Cardiac muscle cell (in vitro differentiated cells and primary cell): ENCODE data around the gene PSD2. TPM values are rescaled to one million over a fixed set of nuclear protein-coding genes. Genes with fewer than 3 reads are reported as not detected.

Experiments used
- DNase-seq, 2 donors: peaks; one replicate each; pipeline versions ENCODE4 v3.0.0 to v3.0.0-alpha.2; 2010 to 2017; ENCODE audit warnings: low read depth in 1 of 2, low spot score in 1 of 2
- H3K27ac ChIP-seq: fragments of 200-600 bp; sonication (generic); 2 replicates; pipeline ENCODE4 v1.5.1; 2016
- H3K27me3 ChIP-seq: fragments of 200-600 bp; sonication (generic); 2 replicates; pipeline ENCODE4 v1.6.0; 2016; ENCODE audit warnings: control low read depth
- H3K36me3 ChIP-seq: fragments of 200-600 bp; sonication (generic); 2 replicates; pipeline ENCODE4 v1.5.1; 2016; ENCODE audit warnings: control low read depth
- H3K4me1 ChIP-seq: fragments of 200-600 bp; sonication (generic); 2 replicates; pipeline ENCODE4 v1.8.1; 2017; ENCODE audit warnings: low read depth, mild to moderate bottlenecking, mixed run types
- H3K4me3 ChIP-seq: fragments of 200-600 bp; sonication (generic); 2 replicates; pipeline ENCODE4 v1.5.1; 2016; ENCODE audit warnings: mild to moderate bottlenecking
- H3K9me3 ChIP-seq: fragments of 200-600 bp; sonication (generic); 2 replicates; pipeline ENCODE4 v1.5.1; 2017; ENCODE audit warnings: low read depth, mild to moderate bottlenecking, control low read depth
- polyA plus RNA-seq: library from polyadenylated mRNA; unstranded; fragments of >200 nt; fragmentation: Nextera tagmentation; extraction: Ambion mirVana; gene quantifications from 2 replicates; pipeline ENCODE4 v1.2.1, GENCODE V29; 2016
- total RNA-seq: library from RNA; depleted of rRNA; stranded (reverse); fragments of >200 nt; gene quantifications from 2 replicates; pipeline ENCODE4 v1.2.3, GENCODE V29; 2016
- TF ChIP-seq, protein P1 (sequence below): IDR thresholded peaks from 2 replicates; pipeline ENCODE4 v1.5.1; 2012; ENCODE audit warnings: low read depth, mild to moderate bottlenecking, low read length

The PSD2 gene
- total and polyA plus RNA-seq, 2 experiments from 2014 or later: 0.04 to 0.48 TPM

DNA sequence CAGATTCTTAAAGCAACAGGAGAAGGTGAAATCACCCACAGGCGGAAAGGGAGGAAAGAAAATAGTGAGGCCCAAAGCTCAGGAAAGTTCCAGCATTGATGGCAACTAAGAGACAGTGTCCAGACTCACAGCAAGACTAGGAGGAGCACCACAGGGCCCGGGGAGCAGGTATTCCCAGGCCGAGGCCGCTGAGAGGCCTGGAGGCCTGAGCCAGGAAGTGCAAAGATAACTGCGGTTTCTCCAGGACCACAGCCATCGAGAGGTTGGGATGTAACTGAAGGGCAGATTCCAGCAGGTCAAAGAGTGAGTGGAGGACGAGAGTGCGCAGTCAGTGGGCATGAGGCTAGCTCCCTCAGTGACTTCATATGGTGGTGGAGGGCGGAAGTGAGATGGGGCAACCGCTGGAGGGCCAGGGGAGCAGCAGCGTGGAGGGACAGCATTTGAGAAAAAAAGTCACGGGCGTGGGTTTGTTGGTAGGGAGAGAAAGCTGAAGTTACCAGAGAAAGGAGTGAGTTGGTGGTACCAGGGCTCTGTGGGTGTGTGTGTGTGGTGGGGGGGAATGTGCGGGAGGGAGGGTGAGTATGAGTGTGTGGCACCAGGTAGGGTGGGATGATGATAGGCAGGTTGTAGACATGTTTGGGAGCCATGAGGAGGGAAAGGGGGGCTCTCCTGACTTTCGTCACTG lies 89.7 kb downstream of the PSD2 start:
- no peaks in the 10 kb centered on the region for H3K36me3 ChIP-seq
- no peak overlapping the region for H3K4me3 ChIP-seq
- no peaks in the 10 kb centered on the region for H3K9me3 ChIP-seq
- no peak for DNase-seq
- H3K27me3 ChIP-seq: no peaks in the 10 kb centered on the region
- no peak overlapping the region for H3K27ac ChIP-seq
- peaks cover 16% of the 10 kb centered on the region for H3K4me1 ChIP-seq
- TF ChIP-seq, protein P1, sequence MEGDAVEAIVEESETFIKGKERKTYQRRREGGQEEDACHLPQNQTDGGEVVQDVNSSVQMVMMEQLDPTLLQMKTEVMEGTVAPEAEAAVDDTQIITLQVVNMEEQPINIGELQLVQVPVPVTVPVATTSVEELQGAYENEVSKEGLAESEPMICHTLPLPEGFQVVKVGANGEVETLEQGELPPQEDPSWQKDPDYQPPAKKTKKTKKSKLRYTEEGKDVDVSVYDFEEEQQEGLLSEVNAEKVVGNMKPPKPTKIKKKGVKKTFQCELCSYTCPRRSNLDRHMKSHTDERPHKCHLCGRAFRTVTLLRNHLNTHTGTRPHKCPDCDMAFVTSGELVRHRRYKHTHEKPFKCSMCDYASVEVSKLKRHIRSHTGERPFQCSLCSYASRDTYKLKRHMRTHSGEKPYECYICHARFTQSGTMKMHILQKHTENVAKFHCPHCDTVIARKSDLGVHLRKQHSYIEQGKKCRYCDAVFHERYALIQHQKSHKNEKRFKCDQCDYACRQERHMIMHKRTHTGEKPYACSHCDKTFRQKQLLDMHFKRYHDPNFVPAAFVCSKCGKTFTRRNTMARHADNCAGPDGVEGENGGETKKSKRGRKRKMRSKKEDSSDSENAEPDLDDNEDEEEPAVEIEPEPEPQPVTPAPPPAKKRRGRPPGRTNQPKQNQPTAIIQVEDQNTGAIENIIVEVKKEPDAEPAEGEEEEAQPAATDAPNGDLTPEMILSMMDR: no peak

DNA sequence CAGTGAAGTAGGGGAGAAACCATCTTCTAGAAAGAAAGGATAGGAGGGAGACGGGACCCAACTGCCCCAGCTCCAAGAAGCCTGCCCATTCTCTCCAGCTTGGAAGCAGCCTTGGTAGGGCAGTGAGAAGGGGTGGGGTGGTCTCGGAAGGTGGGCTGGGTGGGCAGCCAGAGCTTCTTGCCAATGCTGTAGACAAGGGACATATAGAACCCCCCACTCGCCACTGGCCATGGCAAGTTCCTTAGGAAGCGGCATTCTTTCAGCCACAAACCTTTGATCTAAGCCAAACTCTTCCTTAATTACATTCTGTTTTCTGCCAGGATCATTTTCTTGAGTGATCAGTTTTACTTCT lies 90.2 kb downstream of the PSD2 start:
- DNase-seq: no peak
- Histone ChIP-seq H3K27me3 (no peaks in the 10 kb centered on the region), H3K36me3 (no peaks in the 10 kb centered on the region), H3K4me3 (no peak overlapping the region), H3K4me1 (peaks cover 11% of the 10 kb centered on the region), H3K9me3 (no peaks in the 10 kb centered on the region), H3K27ac (no peak overlapping the region)
- TF ChIP-seq, protein P1: no peak

DNA sequence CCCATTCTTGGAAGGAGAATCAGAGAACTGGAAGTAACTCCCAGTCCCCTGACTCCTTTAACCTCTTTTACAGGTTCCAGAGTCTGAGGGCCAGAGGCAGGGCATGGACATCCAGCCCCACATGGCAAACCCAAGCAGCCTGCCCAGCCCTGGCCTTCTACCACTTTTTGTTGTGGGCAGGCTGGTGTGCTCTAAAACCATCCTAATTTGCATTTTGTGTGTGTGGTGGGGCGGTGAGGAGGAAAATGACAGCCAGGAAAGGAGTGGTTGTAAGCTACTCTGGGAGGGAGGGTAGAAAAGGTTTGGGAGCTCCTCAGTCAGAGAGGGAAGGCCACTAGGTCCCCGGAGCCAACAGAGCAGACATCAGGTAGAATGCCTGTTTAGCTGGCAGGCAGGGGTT lies 90.6 kb downstream of the PSD2 start:
- TF ChIP-seq, protein P1: no peak
- no peak for DNase-seq
- no peaks in the 10 kb centered on the region for H3K36me3 ChIP-seq
- H3K4me1 ChIP-seq: peaks cover 7% of the 10 kb centered on the region
- no peak overlapping the region for H3K4me3 ChIP-seq
- H3K9me3 ChIP-seq: no peaks in the 10 kb centered on the region
- no peaks in the 10 kb centered on the region for H3K27me3 ChIP-seq
- no peak overlapping the region for H3K27ac ChIP-seq

DNA sequence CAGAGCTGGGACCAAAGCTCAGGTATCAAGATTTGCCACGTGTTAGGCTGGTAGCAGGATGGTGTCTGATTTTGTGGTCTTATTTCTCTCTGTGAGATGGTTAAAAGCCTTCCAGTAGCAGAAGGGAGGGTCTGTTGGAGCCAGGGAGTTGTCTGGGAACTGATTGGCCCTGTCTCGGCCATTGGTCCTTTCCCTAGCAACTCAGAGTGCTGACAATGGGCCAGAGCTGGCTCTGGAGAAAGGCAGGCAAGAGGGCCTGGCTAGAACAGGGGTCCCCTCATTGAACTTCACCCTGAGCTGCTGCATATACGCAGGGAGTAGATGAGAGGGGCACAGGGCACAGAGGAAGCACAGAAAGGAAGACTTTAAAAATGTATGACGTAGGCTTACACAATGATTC lies 92.8 kb downstream of the PSD2 start:
- DNase-seq: no peak
- TF ChIP-seq, protein P1: no peak

DNA sequence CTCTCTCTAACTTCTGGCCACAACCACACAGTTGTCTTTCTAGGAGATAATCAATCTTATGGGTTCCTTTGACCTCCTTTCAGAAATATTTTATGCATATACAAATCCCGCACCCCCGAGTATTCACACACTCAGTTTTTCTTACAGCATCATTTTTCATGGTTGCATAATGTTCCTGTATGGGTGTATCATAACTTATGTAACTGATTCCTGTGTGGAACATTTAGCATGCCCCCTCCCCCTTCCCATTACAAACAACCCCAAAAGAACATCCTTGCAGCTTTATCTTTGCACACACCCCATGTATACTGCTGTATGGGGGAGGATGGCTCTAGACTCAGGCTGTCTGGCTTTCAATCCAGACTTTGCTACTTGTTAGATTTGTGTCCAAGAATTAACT lies 93.8 kb downstream of the PSD2 start:
- no peak overlapping the region for H3K27ac ChIP-seq
- no peaks in the 10 kb centered on the region for H3K27me3 ChIP-seq
- no peaks in the 10 kb centered on the region for H3K9me3 ChIP-seq
- peaks cover 10% of the 10 kb centered on the region for H3K4me1 ChIP-seq
- TF ChIP-seq, protein P1: no peak
- H3K36me3 ChIP-seq: no peaks in the 10 kb centered on the region
- DNase-seq: no peak
- H3K4me3 ChIP-seq: no peak overlapping the region

More for the DNA sequence above, 92.8 kb downstream of the PSD2 start:
- H3K27me3 ChIP-seq: no peaks in the 10 kb centered on the region
- no peaks in the 10 kb centered on the region for H3K36me3 ChIP-seq
- peaks cover 6% of the 10 kb centered on the region for H3K4me1 ChIP-seq
- no peak overlapping the region for H3K27ac ChIP-seq
- H3K4me3 ChIP-seq: no peak overlapping the region
- H3K9me3 ChIP-seq: no peaks in the 10 kb centered on the region
